ENCODE results near the gene TOP3A. TPM values are rescaled to one million over a fixed set of nuclear protein-coding genes. Genes with fewer than 3 reads are reported as not detected.
A peak's percentile ranks its signal among the peaks of the same experiment; 100 is the strongest.

The TOP3A gene
- total RNA-seq, 2 experiments from 2014 or later, result 59.0 to 59.5 TPM

DNA sequence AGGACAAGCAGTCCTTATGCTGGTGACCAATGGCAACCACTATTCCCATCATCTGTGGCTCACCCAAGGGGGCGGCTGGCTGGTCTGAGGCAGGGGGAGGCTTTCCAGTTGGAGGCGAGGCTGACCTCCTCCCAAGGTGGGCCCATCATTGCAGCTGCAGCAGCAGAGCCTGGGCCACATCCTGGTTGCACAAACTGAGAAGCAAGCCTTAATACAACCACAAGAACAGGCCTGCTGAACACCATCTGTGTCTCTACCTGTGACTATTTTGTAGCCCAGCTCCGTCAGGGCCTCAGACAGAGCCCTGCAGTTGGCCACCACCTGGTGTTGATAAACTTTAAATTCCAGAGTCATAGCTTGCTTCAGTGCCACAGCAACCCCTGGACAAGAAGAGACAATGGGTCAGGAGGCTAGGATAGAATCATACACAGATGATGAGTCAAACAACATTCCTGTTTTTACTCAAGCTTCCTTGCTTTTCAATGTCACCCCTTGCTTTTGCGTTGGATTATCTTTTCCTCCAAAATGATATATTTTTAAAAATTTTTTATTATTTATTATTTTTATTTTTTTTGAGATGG is 18.2 kb upstream of the TOP3A start:
- intact Hi-C loops (cut with micrococcal nuclease), result no loop called here
- Mint-ChIP-seq H3K4me1 (ENCODE audit: low read depth) (no peaks in the 10 kb centered on the region), H3K36me3 (ENCODE audit: low read depth) (peaks cover 16% of the 10 kb centered on the region), H3K27me3 (ENCODE audit: low read depth) (no peaks in the 10 kb centered on the region), H3K4me3 (no peak overlapping the region), H3K9me3 (no peaks in the 10 kb centered on the region), H3K27ac (no peak overlapping the region)
- no peak for DNase-seq
- CTCF ChIA-PET, result interaction anchor here (1.1 kb wide), 1 partner anchor 10 kb away, joined by 3 read pairs; no protein-coding TSS in a partner anchor

DNA sequence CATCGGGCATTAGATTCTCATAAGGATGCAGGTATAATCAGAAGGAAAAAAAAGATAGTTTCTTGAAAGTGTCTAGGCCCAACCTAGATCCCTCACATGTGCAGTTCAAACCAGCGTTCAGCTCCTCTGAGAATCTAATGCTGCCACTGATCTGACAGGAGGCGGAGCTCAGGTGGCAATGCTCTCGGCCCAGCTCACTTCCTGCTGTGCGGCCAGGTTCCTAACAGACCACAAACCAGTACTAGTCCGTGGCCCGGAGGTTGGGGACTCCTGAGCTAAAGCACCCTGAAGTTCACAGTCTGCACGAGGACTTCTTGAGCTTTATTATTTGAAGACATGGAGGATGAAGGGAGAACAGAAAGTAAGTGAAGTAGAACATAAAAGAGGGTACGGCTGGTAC is 17.1 kb upstream of the TOP3A start:
- CTCF ChIA-PET, result no interaction called here

DNA sequence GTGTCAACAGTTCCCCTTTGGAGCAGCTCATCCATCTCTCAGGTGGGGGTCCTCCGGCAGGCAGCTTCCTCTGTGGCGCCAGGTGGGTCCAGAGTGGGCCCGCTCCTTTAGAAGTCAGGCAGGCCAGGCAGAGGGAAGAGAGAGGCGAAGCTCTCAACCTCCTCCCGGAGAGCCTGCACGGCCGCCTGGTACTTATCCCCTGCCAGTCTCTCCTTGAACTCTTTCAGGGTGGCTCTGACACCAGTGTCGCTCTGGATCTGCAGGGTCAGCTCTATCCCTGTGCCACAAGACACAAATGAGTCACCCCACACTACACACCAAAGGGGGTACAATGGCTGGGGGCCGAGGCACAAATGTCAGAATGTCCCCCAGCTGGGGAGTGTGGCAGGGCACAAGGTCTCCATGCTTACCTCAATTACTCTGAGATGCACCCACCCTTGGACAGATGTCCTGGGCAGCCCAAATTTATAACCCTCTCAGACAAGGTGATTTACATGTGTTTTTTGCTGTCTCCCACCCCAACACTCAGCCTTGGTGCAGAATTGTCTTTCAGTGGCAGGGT is 13.9 kb upstream of the TOP3A start:
- Mint-ChIP-seq H3K27ac (no peak overlapping the region), H3K4me1 (ENCODE audit: low read depth) (peaks cover 18% of the 10 kb centered on the region), H3K27me3 (ENCODE audit: low read depth) (no peaks in the 10 kb centered on the region), H3K4me3 (no peak overlapping the region), H3K36me3 (ENCODE audit: low read depth) (peaks cover 8% of the 10 kb centered on the region), H3K9me3 (no peaks in the 10 kb centered on the region)
- DNase-seq, result no peak
- intact Hi-C loops (cut with micrococcal nuclease), result no loop called here
- CTCF ChIA-PET, result interaction anchor here (1.4 kb wide), 1 partner anchor 110 kb away, joined by 4 read pairs; no protein-coding TSS in a partner anchor

More for the DNA sequence above, 17.1 kb upstream of the TOP3A start:
- no peak overlapping the region for H3K4me3 Mint-ChIP-seq
- peaks cover 11% of the 10 kb centered on the region for H3K36me3 Mint-ChIP-seq (ENCODE audit: low read depth)
- intact Hi-C loops (cut with micrococcal nuclease), result no loop called here
- DNase-seq, result no peak
- no peaks in the 10 kb centered on the region for H3K9me3 Mint-ChIP-seq
- peak overlapping the region; percentile 8 for H3K27ac Mint-ChIP-seq
- H3K27me3 Mint-ChIP-seq (ENCODE audit: low read depth), result no peaks in the 10 kb centered on the region
- no peaks in the 10 kb centered on the region for H3K4me1 Mint-ChIP-seq (ENCODE audit: low read depth)

DNA sequence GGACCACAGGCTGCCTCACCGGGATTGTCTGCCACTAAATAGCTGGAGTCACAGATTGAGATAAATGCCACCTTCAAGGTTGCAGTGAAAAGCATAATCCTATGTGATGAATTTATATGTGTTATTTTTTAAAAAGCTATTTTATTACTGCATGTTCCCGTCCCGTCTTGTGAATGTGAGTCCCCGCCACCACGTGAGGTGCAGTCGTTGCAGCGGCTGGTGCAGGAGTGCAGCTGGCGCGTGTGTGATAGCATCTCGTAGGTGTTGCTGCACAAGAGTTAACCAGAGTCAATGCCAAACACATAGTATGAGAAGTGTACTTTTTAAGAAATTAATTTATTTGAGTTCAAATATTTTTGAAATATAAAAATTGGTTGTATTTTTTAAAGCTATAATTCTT is 12.8 kb upstream of the TOP3A start:
- no peaks in the 10 kb centered on the region for H3K9me3 Mint-ChIP-seq
- H3K36me3 Mint-ChIP-seq (ENCODE audit: low read depth), result peaks cover 11% of the 10 kb centered on the region
- H3K4me3 Mint-ChIP-seq, result no peak overlapping the region
- no peak for DNase-seq
- no peak overlapping the region for H3K27ac Mint-ChIP-seq
- peaks cover 18% of the 10 kb centered on the region for H3K4me1 Mint-ChIP-seq (ENCODE audit: low read depth)
- intact Hi-C loops (cut with micrococcal nuclease), result no loop called here
- H3K27me3 Mint-ChIP-seq (ENCODE audit: low read depth), result no peaks in the 10 kb centered on the region
- CTCF ChIA-PET, result interaction anchor here (1.4 to 1.6 kb wide), 2 partner anchors 109 to 110 kb away, joined by 4 read pairs; no protein-coding TSS in a partner anchor

DNA sequence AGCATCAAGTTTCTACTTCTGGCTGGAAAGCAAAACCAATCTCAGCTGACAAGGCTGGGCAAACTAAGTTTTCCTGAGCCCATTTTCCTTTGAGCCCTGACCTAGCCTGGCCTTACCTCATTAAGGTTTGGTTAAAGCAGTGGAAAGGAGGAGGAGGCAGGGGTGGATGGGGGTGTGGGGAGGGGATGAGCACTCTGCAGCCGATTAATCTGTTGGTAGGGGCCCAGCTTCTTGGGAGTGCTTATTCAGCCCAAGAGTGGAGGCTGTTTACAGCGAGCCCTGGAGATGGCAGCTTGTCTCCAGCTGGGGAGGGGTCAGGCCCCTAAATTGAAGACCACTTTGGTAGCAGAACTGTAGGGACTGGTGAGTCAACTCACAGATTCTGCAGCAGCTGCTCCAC is 12.3 kb upstream of the TOP3A start:
- H3K9me3 Mint-ChIP-seq, result no peaks in the 10 kb centered on the region
- peaks cover 12% of the 10 kb centered on the region for H3K36me3 Mint-ChIP-seq (ENCODE audit: low read depth)
- H3K27me3 Mint-ChIP-seq (ENCODE audit: low read depth), result no peaks in the 10 kb centered on the region
- intact Hi-C loops (cut with micrococcal nuclease), result no loop called here
- CTCF ChIA-PET, result interaction anchor here (1.6 kb wide), 1 partner anchor 110 kb away, joined by 4 read pairs; no protein-coding TSS in a partner anchor
- DNase-seq, result no peak
- H3K27ac Mint-ChIP-seq, result peak overlapping the region; percentile 76
- peaks cover 20% of the 10 kb centered on the region for H3K4me1 Mint-ChIP-seq (ENCODE audit: low read depth)
- H3K4me3 Mint-ChIP-seq, result no peak overlapping the region

DNA sequence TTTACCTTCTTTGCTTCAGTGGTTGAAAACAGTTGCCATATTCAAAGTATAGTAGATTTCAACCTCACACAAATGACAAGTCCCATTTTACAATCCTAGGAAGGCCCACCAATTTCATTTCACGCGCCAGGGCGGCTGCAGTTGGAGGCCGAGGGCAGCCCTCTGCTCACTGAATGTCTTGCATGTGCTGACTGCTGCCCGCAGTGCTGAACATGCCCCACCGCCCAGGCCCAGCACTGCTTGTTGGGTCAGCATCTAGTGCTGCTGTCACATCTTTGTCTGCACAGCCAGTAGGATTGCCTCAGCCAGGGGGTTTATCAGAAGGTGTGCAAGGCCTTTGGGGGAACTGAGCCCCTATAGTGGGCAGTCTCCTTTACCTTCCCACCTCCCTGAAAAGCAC is 11.8 kb upstream of the TOP3A start:
- intact Hi-C loops (cut with micrococcal nuclease), result no loop called here
- CTCF ChIA-PET, result interaction anchor here (1.6 kb wide), 1 partner anchor 109 kb away, joined by 4 read pairs; no protein-coding TSS in a partner anchor
- Mint-ChIP-seq H3K9me3 (no peaks in the 10 kb centered on the region), H3K27me3 (ENCODE audit: low read depth) (no peaks in the 10 kb centered on the region), H3K36me3 (ENCODE audit: low read depth) (peaks cover 12% of the 10 kb centered on the region), H3K27ac (peak overlapping the region; percentile 76), H3K4me1 (ENCODE audit: low read depth) (peaks cover 20% of the 10 kb centered on the region), H3K4me3 (no peak overlapping the region)
- no peak for DNase-seq

DNA sequence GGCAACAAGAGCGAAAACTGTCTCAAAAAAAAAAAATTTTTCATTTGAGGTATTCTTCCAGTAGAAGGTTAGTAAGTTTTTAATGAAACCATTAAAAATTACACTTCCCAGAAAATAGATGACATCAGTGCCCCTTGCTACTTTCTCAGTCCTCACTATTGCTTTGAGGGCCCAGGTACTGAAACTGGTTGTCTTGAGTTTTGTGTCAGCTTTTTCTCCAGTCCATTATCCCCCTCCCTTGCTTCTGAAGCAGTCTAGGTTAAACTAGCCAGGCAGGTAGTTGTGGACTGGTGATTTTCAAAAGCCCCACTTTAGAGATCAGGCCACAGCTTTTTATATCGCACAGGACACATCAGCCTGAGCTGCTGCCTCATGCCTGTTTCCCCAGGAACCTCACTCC is 11.2 kb upstream of the TOP3A start:
- H3K36me3 Mint-ChIP-seq (ENCODE audit: low read depth), result peaks cover 12% of the 10 kb centered on the region
- intact Hi-C loops (cut with micrococcal nuclease), result no loop called here
- H3K4me3 Mint-ChIP-seq, result no peak overlapping the region
- H3K4me1 Mint-ChIP-seq (ENCODE audit: low read depth), result peaks cover 20% of the 10 kb centered on the region
- CTCF ChIA-PET, result interaction anchor here (1.6 kb wide), 1 partner anchor 109 kb away, joined by 4 read pairs; no protein-coding TSS in a partner anchor
- no peaks in the 10 kb centered on the region for H3K27me3 Mint-ChIP-seq (ENCODE audit: low read depth)
- no peaks in the 10 kb centered on the region for H3K9me3 Mint-ChIP-seq
- no peak for DNase-seq
- H3K27ac Mint-ChIP-seq, result peak overlapping the region; percentile 76

DNA sequence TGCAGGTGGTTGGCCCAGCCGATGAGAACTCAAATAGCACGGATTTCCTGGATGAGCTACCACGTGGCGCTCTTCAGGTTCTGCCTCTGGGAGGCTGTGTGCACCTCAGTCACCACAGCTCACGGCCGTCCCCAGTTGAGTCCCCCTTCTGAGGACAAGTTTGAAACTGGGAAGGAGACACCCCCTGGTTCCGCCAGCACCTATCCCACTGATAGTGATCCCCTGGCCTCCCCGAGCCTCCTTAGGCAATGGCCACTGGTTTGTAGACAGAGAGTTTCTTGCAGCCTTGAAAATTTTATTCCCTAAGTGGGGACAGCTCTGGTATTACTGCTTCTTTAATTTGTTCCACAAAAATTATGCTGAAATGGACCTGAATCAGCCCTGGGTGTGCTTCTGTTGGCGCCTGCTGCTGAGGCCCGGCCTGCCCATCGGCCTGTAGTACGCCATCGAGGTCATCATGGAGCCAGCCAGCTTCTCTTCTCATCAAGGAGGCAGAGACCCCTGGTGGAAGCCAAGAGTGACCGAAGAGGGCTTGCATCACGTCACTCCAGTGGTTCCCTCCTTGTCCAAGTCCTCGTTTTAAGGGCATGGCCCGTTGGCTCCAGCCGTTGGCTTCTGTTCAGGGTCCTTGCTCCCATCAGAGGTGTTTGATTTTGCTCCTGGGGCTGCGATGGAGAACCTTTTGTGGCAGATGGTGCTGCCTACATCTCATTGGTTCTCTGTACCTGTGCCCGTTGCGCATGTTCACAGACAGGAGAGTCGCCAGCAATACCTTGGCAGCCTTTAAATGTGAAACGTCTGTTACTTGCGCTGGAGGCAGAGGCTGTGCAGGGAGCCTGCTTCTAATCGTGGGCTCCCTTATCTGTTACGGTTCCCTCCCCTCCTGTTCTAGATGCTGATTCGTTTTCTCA is 9.6 kb upstream of the TOP3A start:
- no peak overlapping the region for H3K4me3 Mint-ChIP-seq
- intact Hi-C loops (cut with micrococcal nuclease), result no loop called here
- CTCF ChIA-PET, result no interaction called here
- H3K9me3 Mint-ChIP-seq, result no peaks in the 10 kb centered on the region
- peaks cover 34% of the 10 kb centered on the region for H3K4me1 Mint-ChIP-seq (ENCODE audit: low read depth)
- H3K27me3 Mint-ChIP-seq (ENCODE audit: low read depth), result no peaks in the 10 kb centered on the region
- H3K27ac Mint-ChIP-seq, result peak overlapping the region; percentile 76
- H3K36me3 Mint-ChIP-seq (ENCODE audit: low read depth), result peaks cover 12% of the 10 kb centered on the region
- DNase-seq, result no peak

DNA sequence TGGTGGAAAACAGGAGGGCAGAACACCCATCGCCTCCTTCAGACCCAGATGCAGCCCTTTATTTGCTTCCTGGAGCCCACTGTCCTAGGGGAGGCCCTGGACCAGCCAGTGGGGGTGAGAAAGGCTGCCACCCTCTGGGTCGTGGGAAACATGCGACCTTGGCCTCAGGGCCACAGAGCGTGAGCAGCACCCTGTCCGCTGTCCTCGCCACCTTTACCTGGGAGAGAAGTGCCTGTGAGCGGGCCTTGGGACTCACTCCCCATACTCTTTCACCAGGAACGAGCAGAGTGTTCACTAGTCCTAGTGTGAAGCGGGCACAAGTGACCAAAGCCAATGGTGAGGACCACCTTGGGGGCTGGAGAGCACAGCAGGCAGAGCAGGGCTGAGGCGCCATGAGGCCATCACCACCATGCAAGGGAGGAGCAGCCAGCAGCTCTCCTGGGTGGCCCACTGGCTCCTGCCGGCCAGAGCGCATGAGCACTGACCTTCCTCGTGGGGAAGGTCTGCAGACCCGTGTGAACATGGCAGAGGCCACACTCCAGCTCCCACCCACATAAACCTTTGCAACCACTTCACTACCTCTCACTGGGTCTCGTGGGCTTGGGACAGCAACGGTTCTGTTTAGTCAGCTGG is 8.8 kb upstream of the TOP3A start:
- CTCF ChIA-PET, result no interaction called here
- Mint-ChIP-seq H3K27me3 (ENCODE audit: low read depth) (no peaks in the 10 kb centered on the region), H3K4me3 (no peak overlapping the region), H3K4me1 (ENCODE audit: low read depth) (peaks cover 42% of the 10 kb centered on the region), H3K27ac (no peak overlapping the region), H3K36me3 (ENCODE audit: low read depth) (peaks cover 10% of the 10 kb centered on the region), H3K9me3 (no peaks in the 10 kb centered on the region)
- intact Hi-C loops (cut with micrococcal nuclease), result no loop called here
- DNase-seq, result no peak

DNA sequence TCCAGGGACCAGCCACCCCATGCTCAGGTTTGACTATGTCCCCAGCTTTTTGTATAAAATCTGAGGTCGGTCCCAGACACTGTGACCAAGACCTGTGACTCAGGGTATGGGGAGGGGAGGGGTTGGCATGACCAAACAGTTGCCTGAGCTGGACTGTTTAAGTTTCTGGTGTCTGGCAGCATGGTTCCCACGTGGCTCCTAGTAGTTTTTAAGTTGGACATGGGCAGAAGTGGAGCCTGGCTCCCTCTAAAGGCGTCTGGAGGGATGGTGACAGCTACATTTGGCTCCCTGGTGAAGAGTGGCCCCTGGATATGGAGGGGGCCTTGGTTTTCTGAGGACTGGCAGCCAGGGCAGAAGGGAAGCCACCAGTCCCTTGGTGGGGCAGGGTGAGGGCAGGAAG is 8.2 kb upstream of the TOP3A start:
- CTCF ChIA-PET, result interaction anchor here (0.5 to 0.9 kb wide), 3 partner anchors 10 to 23 kb away, joined by 3 to 6 read pairs (median 4); no protein-coding TSS in a partner anchor
- Mint-ChIP-seq H3K4me3 (no peak overlapping the region), H3K27ac (peak overlapping the region; percentile 68), H3K36me3 (ENCODE audit: low read depth) (peaks cover 10% of the 10 kb centered on the region), H3K27me3 (ENCODE audit: low read depth) (no peaks in the 10 kb centered on the region), H3K4me1 (ENCODE audit: low read depth) (peaks cover 47% of the 10 kb centered on the region), H3K9me3 (no peaks in the 10 kb centered on the region)
- DNase-seq, result no peak
- intact Hi-C loops (cut with micrococcal nuclease), result no loop called here

DNA sequence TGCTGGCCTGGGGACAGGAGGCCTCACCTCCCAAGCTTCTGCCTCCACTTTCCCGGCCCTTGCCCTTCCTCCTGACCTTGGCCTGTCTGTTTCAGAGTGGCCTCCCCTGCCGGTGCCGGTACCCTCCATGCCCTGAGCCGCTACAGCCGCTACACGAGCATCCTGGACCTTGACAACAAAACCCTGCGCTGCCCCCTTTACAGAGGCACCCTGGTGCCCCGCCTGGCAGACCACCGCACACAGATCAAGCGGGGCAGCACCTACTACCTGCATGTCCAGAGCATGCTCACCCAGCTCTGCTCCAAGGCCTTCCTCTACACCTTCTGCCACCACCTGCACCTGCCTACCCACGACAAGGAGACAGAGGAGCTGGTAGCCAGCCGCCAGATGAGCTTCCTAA is 7.7 kb upstream of the TOP3A start:
- CTCF ChIA-PET, result interaction anchor here (0.5 to 0.9 kb wide), 3 partner anchors 11 to 22 kb away, joined by 3 to 6 read pairs (median 4); no protein-coding TSS in a partner anchor
- intact Hi-C loops (cut with micrococcal nuclease), result no loop called here
- peak overlapping the region; percentile 68 for H3K27ac Mint-ChIP-seq
- no peak overlapping the region for H3K4me3 Mint-ChIP-seq
- peaks cover 10% of the 10 kb centered on the region for H3K36me3 Mint-ChIP-seq (ENCODE audit: low read depth)
- no peak for DNase-seq
- H3K9me3 Mint-ChIP-seq, result no peaks in the 10 kb centered on the region
- peaks cover 52% of the 10 kb centered on the region for H3K4me1 Mint-ChIP-seq (ENCODE audit: low read depth)
- H3K27me3 Mint-ChIP-seq (ENCODE audit: low read depth), result no peaks in the 10 kb centered on the region

DNA sequence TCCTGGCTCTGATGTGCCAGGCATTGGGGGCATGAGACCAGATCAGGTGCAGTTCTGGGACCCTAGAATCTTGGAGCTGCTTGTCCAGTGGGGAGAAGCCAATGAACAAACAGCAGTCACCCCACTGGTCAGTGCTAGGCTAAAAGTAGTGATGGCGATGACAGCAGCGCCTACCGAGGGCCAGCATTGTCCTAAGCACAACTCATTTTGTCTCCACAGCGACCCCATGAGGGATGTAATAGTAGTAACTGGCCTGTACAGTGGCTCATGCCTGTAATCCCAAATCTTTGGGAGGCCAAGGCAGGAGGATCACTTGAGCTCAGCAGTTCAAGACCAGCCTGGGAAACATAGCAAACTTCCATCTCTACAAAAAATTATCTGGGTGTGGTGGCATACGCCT is 6.5 kb upstream of the TOP3A start:
- Mint-ChIP-seq H3K9me3 (no peaks in the 10 kb centered on the region), H3K27me3 (ENCODE audit: low read depth) (no peaks in the 10 kb centered on the region), H3K4me1 (ENCODE audit: low read depth) (peaks cover 59% of the 10 kb centered on the region), H3K27ac (no peak overlapping the region), H3K36me3 (ENCODE audit: low read depth) (peaks cover 5% of the 10 kb centered on the region), H3K4me3 (no peak overlapping the region)
- CTCF ChIA-PET, result interaction anchor here (0.7 to 1.7 kb wide), 2 partner anchors 74 to 242 kb away, joined by 3 read pairs; no protein-coding TSS in a partner anchor
- intact Hi-C loops (cut with micrococcal nuclease), result no loop called here
- DNase-seq, result no peak

Data from activated naive CD4-positive, alpha-beta T cell treated with anti-CD3 and anti-CD28 coated beads for 36 hours (primary cell).